ENCODE results near the gene C2orf49.

DNA sequence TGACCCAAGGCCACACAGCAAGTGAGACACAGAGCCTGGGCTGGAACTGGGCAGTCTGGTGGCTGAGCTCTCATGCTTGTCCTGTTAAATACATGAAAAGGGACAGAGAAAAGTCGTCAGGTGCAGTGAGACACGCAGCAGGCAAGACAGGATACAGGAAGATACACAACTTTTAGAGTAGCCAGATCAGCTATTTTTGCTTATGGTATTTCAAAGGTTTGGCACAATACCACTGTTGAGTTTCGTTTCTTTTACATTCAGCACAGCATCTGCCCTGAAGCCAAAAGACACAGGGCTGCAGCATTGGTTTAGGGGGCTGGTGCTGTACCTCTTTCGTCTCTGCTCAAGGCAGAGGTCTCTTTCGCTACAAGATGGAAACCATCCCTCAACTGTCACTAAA, 47.5 kb downstream of the C2orf49 start:
- no peak for TF ChIP-seq CTCF (conservative IDR thresholded peaks at IDR 0.05; ENCODE audit: low read depth, low read length)
- TF ChIP-seq EZH2 (IDR thresholded peaks at IDR 0.05; ENCODE audit: low read length, unreplicated experiment) = no peak

Measured in PC-3 (cell line).